NCI-H2196 (cell line): Measurements from ENCODE around the gene CALM3.

ENCODE experiments used
- DNase-seq: peaks from one replicate; lab custom pipeline; 2025; ENCODE audit not compliant: unreplicated experiment; lab: John Stamatoyannopoulos, UW

CALM3 gene

DNA sequence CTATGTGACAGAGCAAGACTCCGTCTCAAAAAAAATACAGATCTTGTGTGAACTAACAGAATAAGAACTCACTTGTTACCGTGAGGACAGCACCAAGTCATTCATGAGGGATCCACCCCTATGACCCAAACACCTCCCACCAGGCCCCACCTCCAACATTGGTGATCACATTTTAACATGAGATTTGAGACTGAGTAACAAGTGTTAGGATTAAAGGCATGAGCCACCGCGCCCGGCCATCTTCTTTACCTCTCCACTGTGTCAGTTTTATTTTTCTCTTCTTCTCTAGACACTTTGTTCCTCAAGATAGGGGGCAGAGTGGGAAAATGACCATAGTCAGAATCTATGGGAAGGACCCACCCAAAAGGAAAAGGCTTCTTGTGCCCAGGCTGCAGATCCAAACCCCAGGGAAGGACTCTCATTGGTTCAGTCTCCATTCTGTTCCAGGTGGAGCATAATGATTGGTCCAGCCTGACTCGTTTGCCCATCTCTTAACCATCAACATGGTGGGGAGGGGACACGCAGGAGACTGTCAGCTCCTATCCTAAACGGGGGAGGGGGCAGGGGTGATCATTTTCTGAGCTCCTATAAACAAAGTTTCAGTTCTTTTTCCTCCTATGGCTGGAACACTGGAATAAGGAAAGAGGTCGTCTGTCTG lies 1.3 kb upstream of the CALM3 start:
- DNase-seq, result no peak

DNA sequence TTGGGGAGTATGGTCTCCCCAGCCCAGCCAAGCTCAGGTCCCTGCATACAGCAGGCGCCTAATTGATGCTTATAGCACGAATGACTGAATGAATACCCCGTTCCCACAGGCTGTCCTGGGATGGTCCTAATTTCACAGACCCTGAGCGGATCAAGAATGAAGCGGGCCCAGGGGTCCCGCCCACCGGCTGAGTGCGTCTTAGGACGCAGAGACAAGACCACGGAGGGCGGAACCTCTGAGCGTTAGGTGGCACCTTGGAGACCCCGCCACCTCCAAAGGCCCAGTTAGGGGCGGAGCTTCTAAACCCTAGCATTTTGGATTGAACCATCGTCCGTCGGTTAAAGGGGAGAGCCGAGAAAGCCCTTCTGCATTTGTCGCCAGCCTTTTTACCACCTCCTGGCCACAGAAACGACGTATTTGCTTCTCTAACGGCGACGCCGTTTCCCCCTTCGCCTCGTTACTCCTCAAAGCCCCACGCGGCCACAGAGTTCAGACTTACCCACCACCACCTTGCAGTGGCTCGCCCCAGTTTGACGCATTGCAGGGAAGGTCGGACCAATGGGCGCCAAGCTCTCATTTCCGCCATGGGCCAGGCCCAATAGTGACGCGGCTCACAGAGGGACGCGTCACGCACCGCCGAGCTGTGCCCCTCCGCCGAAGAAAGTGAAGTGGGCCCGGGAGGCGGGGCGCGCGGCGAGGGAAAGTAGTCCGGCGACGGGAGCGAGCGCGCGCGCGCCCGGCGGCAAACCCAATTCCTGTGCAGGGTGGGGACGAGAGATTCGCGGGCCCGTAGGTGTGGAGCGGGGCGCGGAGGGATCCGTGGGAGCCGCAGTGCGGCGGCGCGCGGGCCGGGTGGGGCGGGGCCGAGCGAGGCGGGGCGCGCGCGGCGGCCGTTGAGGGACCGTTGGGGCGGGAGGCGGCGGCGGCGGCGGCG lies 479 bp upstream of the CALM3 start:
- peak; percentile 96 for DNase-seq

DNA sequence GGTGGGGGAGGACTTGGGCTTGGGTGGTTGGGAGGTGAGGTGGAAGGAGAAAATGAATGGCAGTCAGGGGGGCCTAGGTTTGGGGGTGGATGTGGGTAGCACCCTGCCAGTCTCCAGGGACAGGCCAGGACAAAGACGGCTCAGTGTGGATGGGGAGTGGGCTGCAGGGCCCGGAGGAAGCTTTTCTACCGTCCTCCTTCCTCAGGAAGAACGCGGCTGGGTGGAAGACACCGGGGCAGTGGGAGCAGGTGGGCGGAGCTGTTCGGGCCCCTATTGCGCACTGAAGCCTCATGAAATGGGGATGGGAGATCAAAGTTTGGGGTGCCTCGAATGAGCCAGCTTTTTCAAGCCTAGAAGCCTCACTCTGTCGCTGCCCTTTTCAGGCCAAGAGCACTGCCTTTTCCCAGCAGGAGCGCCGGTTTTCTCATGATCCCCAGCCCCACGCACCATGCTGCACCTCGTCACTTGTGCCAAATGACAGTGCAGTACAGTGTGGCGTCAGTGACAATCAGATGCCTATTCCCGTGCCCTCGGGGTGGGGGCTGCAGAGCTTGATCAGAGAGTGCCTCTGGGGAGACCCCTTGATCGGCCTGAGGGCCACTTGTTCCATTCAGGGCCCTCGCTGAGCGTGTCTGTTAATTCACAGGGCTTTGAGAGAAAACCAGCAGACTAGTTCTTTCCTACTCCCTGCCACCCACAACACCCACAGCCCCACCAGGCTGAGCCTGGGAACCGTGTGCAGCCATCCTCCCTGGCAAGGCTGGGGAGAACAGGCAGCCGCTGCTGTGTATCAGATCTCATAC lies 1.5 kb downstream of the CALM3 start:
- no peak for DNase-seq

DNA sequence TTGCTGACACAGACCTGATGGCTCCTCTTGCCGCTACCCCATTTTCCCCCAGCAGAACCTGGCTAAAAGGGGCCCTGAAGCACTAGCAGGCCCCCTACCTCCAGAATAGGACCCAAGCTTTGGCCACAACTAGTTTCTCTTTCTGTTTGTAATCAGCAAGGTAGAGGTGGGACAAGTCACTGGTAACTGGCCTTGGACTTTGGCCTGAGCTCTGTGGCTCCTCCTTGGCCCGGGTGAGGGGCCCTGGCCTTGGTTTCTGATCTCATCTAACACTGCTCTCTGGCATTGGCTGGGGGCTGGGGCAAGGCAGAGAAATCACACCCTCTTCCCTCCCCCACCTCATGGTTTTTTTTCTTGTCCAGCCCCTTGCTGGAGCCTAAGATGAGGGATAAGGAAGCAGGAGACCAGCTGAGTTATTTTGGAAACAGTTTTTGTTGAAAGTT lies 2.1 kb downstream of the CALM3 start:
- DNase-seq, result no peak

DNA sequence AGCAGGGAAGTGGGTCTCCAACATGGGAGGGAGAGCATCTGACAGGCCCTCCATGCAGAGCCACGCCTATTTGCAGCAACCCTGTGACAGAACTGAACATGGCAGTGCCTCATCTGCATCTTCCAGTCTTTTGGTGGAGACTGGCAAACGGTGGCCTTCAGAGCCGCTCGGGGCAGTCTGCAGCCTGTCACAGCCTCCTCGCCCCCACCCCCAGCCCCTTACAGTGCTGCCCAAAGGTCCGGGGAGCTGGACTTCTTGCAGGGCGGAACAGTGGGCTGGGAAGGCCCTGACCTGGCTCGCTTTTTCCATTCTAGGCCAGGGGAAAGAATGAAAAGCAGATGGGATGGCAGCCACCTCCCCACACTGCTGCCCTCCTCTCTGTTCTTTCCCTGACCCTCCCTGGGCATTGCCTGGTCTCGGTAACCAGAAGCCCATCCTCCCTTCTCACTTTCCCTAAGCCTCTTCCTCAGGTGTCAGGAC lies 2.7 kb downstream of the CALM3 start:
- no peak for DNase-seq

DNA sequence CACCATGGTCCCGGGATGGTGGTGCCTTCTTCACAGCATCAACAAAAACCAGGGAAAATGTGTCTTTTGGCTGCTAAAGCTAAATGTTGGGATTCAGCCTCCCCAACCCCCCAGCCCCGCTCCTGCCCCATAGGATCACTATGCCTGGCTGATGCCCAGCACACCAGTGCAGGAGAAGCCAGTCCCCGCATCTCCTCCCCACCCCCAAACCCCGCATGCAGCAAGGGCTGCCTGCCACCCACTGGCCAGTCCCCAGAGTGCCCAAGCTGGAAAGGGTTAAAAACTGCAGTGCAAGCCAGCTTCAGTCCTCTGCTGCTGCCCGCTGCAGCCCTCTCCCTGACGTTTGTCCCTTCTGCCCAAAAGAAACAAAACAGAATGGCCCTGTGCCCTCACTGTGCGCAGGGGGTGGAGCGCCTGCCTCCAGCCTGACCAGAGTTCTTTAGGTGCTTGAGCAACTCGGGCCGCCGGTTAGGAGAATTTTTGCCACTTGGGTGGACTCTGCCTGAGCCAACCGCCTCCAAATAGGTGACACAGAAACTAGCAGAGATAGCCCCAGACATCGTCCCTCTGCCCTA lies 3.7 kb downstream of the CALM3 start:
- DNase-seq, result no peak

DNA sequence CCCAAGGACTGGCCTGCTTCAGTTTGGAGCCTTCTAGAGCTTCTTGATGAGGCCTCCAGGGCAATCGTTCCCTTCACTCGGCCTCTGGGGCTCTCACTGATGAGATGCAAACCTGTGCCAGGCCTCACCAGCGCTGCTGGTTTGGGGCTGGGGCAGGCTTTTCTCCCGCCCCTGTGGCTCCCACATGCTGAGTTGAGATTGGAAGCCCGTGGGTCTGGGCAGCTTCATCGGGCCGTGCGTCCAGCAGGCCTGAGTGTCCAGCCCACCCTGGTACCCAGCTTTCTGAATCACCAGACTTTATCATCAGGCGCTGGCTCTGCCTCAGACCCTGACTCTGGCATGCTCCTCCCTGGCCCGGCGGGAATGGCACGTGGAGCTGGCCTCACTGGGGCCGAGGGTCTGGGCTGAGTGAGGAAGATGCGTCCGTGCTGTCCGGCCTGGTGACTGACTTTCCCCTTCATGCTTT lies 4.3 kb downstream of the CALM3 start:
- DNase-seq, result no peak

DNA sequence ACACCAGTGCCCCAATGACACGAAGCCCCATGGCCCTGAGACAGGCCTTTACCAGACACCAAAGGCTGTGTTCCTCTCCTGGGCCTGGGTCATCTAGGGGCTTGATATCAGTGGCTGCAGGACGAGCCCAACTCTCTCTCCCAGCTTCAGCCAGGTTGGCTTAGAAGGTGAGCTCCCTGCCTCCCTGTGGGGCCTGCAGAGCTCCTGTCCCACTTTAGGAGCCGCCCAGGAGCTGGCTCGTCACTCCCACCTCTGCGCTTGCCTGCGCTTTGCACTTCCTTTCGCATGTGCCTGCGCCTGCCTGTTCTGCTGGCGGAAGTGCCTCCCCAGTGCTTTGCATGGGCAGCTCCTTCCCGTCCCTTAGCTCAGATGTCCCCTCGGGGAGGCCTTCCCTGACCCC lies 4.9 kb downstream of the CALM3 start:
- no peak for DNase-seq

DNA sequence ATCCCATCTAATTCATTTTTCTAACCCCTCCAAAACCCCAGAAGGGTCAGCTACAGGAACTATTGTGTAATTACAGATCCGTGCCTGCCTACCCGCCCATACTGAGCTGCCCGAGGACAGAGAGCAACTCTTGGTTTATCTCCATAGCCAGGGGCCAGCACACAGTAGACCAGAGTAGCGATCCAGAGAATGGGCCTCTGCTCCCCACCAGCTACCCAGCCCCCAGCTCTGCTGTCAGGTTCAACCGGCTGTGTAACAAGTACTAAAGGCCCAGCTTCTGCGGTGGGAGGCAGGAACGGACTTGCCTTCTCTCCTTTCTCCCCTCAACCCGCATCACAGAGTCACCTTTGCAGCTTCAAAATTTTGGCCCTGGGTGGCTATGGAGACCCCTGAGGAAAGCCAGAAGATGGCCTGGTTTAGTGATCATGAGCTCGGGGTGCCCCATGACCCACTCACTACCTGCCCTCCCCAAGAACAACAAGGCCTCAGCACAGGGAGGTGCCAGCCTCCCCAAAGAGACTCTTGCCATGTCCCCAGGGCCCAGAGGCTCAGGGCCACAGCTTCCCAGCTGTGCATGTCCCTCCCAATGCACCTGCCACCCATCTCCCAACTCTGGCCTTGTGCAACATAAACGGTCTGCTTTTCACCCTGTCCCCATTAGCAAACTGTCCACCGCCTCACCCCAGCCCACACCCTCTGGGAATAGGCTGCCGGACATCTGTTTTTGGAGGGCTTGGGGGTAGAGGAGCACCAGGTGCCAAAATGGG lies 5.7 kb downstream of the CALM3 start:
- DNase-seq, result no peak

DNA sequence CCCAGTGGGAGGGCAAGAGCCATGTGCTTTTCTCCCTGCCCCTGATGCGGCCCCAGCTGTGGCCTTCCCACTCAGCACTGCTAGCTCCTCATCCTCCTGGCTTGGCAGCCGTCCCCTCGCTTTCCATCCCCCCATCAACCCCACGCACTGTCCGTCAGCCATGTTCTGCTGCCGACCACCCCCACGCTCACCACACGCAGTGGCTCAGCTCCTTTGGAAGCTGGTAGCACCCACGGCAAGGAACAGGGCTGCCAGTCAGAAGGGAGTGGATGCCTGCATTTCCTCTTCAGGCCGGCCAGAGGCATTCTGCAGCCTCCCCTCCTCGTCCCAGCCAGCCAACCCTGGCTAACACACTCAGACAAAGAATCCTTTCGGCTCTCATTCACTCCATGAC lies 6.3 kb downstream of the CALM3 start:
- no peak for DNase-seq

DNA sequence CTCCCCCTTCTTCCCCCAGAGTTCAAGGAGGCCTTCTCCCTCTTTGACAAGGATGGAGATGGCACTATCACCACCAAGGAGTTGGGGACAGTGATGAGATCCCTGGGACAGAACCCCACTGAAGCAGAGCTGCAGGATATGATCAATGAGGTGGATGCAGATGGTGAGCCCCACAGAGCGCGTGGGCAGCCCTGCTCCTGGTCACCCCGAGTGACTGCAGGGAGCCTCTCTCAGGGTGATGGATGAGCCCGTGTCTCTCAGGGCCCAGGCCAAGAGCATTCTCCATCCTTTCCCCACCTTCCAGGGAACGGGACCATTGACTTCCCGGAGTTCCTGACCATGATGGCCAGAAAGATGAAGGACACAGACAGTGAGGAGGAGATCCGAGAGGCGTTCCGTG lies 7.0 kb downstream of the CALM3 start:
- no peak for DNase-seq

DNA sequence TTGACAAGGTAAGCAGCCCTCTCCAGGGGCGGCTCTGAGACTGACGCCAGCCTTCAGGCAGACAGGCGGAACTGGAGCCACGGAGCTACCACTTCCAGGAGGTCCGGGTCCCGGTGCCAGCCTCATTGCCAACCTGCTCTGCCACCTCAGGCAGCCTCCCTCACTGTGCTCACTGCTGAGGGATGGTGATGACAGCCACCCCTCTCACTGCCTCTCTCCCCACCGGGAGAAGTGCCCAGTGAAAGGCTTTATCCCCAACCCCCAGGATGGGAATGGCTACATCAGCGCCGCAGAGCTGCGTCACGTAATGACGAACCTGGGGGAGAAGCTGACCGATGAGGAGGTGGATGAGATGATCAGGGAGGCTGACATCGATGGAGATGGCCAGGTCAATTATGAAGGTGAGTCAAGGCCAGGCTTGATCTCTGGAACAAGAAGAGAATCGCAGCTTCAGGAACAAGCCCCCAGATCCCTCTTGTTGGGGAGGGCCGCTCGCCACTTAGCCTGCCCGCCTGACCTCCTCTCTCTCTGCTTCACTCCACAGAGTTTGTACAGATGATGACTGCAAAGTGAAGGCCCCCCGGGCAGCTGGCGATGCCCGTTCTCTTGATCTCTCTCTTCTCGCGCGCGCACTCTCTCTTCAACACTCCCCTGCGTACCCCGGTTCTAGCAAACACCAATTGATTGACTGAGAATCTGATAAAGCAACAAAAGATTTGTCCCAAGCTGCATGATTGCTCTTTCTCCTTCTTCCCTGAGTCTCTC lies 7.6 kb downstream of the CALM3 start:
- DNase-seq, result no peak

DNA sequence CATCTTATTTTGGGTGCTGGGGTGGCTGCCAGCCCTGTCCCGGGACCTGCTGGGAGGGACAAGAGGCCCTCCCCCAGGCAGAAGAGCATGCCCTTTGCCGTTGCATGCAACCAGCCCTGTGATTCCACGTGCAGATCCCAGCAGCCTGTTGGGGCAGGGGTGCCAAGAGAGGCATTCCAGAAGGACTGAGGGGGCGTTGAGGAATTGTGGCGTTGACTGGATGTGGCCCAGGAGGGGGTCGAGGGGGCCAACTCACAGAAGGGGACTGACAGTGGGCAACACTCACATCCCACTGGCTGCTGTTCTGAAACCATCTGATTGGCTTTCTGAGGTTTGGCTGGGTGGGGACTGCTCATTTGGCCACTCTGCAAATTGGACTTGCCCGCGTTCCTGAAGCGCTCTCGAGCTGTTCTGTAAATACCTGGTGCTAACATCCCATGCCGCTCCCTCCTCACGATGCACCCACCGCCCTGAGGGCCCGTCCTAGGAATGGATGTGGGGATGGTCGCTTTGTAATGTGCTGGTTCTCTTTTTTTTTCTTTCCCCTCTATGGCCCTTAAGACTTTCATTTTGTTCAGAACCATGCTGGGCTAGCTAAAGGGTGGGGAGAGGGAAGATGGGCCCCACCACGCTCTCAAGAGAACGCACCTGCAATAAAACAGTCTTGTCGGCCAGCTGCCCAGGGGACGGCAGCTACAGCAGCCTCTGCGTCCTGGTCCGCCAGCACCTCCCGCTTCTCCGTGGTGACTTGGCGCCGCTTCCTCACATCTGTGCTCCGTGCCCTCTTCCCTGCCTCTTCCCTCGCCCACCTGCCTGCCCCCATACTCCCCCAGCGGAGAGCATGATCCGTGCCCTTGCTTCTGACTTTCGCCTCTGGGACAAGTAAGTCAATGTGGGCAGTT lies 8.6 kb downstream of the CALM3 start:
- DNase-seq, result no peak

DNA sequence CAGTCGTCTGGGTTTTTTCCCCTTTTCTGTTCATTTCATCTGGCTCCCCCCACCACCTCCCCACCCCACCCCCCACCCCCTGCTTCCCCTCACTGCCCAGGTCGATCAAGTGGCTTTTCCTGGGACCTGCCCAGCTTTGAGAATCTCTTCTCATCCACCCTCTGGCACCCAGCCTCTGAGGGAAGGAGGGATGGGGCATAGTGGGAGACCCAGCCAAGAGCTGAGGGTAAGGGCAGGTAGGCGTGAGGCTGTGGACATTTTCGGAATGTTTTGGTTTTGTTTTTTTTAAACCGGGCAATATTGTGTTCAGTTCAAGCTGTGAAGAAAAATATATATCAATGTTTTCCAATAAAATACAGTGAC lies 9.3 kb downstream of the CALM3 start:
- DNase-seq, result no peak

DNA sequence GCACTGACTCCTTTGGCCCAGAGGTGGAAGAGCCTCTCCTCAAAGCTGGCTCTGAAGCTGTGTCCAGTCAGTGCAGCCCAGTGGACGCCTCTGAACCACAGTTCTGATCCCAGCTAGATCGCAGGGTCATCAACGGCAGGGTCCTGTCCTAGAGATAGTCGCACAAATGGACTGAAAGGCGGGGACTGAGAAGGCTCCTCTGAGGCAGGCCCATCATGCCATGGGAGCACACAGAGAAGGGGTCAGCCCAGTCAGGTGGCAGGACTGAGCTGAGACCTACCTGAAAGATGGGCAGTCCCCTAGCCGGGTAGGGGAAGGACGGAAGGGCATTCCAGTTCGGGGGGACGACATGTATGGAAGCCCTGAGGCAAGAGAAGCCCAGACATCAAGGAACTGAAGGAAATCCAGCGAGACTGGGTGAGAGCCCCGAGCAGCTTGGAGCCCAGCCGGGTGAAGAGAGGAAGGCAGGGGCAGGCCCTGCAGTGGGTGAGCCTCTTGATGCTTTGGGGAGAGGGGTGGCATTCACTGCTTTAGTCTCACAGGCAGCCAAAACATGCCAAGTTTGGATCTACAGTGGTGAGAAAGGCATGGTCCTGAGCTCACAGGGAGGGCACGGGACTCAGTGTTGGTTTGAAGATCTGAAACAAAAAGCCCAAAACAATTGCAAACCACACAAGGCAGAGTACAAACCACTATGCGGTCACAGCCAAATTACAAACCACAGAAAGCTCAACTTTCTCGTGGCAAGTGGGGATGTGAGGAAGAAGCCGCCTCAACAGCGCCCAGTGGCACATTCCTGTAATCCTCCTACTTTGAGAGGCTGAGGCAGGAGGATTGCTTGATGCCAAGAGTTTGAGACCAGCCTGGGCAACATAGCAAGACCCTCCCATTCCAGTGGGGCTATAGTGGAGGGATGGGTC lies 10.0 kb downstream of the CALM3 start:
- no peak for DNase-seq

DNA sequence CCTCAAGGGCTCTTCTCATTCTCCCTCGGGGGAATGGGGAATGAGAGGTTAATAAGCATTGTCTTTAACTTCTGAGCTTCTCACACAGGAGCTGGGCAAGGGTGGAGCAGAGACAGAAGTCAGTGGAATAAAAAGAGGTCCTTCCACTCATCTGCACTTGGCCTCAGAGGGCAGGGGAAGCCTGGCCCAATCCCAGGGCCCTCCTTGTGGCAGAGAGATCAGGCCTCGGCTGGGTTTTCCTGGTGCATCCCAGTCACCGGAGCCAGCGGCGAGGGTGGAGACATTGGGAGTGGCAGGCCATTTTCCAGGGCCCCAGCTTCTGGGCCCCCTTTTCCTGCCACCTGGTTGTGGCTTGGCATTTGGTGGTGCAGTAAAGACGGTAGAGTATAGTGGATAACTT lies 10.6 kb downstream of the CALM3 start:
- no peak for DNase-seq

DNA sequence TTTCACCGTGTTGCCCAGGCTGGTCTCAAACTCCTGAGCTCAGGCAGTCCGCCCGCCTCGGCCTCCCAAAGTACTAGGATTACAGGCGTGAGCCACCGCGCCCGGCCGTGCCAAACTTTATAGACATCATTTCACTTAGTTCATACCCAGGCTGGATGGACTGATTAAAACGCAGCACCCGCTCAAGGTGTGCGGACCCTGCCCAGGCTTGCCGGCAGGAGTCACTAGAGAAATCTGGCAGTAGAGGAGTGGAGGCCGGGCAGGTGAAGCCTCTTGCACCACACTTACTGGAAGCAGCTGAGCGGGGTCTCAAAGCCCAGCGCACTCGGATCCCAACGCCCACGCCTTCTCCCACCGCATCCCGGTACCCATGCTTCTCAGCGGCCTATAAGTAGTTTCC lies 12.4 kb downstream of the CALM3 start:
- no peak for DNase-seq
